Mammary epithelial cell (primary cell): ENCODE data around the gene HIBCH.

ENCODE experiments used
- EZH2 ChIP-seq: IDR thresholded peaks from 2 replicates; pipeline ENCODE4 v1.6.1; 2012; ENCODE audit warnings: low read length, inconsistent platforms, borderline replicate concordance
- TF ChIP-seq, protein P1 (sequence below), 2 donors: IDR thresholded peaks in 1 of 2; conservative IDR thresholded peaks in 1 of 2; 2 replicates each; pipeline ENCODE4 v1.5.1; 2011 to 2012; ENCODE audit warnings: inconsistent platforms in 2 of 2, low read length in 2 of 2, mild to moderate bottlenecking in 2 of 2, control low read depth in 1 of 2, low read depth in 1 of 2; ENCODE audit not compliant: insufficient read depth in 1 of 2; ENCODE audit errors: extremely low read depth in 1 of 2

DNA sequence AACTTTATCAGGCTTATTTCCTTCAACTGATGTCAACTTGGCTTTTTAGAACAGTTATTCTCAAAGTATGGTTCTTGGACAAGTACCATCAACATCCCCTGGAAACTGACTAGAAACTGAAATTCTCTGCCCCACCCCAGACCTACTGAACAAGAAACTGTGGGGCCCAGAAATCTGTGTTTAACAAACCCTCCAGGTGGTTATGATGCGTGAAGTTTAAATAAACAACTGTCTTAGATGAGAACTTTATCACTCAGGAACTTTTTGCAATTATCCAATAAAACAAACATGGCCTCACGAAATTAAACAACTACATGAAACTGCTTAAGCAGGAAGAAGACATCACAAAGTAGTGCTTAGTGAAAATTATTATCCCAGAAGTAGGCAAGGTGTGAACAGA, 4.4 kb downstream of the HIBCH start:
- TF ChIP-seq EZH2, result no peak
- TF ChIP-seq, protein P1, sequence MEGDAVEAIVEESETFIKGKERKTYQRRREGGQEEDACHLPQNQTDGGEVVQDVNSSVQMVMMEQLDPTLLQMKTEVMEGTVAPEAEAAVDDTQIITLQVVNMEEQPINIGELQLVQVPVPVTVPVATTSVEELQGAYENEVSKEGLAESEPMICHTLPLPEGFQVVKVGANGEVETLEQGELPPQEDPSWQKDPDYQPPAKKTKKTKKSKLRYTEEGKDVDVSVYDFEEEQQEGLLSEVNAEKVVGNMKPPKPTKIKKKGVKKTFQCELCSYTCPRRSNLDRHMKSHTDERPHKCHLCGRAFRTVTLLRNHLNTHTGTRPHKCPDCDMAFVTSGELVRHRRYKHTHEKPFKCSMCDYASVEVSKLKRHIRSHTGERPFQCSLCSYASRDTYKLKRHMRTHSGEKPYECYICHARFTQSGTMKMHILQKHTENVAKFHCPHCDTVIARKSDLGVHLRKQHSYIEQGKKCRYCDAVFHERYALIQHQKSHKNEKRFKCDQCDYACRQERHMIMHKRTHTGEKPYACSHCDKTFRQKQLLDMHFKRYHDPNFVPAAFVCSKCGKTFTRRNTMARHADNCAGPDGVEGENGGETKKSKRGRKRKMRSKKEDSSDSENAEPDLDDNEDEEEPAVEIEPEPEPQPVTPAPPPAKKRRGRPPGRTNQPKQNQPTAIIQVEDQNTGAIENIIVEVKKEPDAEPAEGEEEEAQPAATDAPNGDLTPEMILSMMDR (conservative IDR thresholded peaks at IDR 0.05 in 1 of 2, IDR thresholded peaks at IDR 0.05 in 1 of 2; ENCODE audit: extremely low read depth in 1 of 2, insufficient read depth in 1 of 2, low read depth in 1 of 2, low read length in 2 of 2), result no peak
